H1 (cell line): ENCODE measurements around the gene ADCY9. TPM values are rescaled to one million over a fixed set of nuclear protein-coding genes. Genes with fewer than 3 reads are reported as not detected.
A peak's percentile ranks its signal among the peaks of the same experiment; 100 is the strongest.

Source experiments
- CTCF ChIA-PET: fragments of 300-600 bp; sonication (Branson Sonifier 250); formaldehyde crosslinking; loops from one replicate; lab custom pipeline; 2021; ENCODE audit not compliant: partially characterized antibody; lab: Charles Lee
- POLR2A ChIA-PET: fragments of 300-600 bp; sonication (Branson Sonifier 250); formaldehyde crosslinking; loops from one replicate; lab custom pipeline; 2021; ENCODE audit warnings: inconsistent platforms; ENCODE audit not compliant: partially characterized antibody; lab: Charles Lee
- DNase-seq, 2 experiments: peaks; one replicate each; pipeline versions ENCODE4 v3.0.0 to v3.0.0-alpha.2; 2010 to 2022; ENCODE audit warnings: low spot score in 2 of 2, low read depth in 1 of 2, mixed read lengths in 1 of 2
- FAIRE-seq: peaks from 2 replicates; lab custom pipeline; 2011; peaks lifted over from hg19 to GRCh38; lab: Jason Lieb, UNC
- H2AFZ ChIP-seq: 2 replicates; pipeline ENCODE4 v1.8.1; 2012; ENCODE audit warnings: low read length, inconsistent platforms
- H2AK5ac ChIP-seq: 2 replicates; pipeline ENCODE4 v1.6.1; 2013; ENCODE audit warnings: low read depth, low read length
- H2BK120ac ChIP-seq: replicated peaks from 2 replicates; pipeline ENCODE3; 2013; ENCODE audit warnings: low read depth, low read length, inconsistent platforms
- H2BK12ac ChIP-seq: 2 replicates; pipeline ENCODE4 v1.6.1; 2013; ENCODE audit warnings: low read depth, low read length
- H2BK15ac ChIP-seq: 2 replicates; pipeline ENCODE4 v1.6.1; 2013; ENCODE audit warnings: low read length
- H2BK20ac ChIP-seq: 2 replicates; pipeline ENCODE4 v1.6.1; 2013; ENCODE audit warnings: low read length
- H2BK5ac ChIP-seq: 2 replicates; pipeline ENCODE4 v1.6.1; 2013; ENCODE audit warnings: low read depth, low read length
- H3K14ac ChIP-seq: 2 replicates; pipeline ENCODE4 v1.6.1; 2013; ENCODE audit warnings: inconsistent platforms; ENCODE audit not compliant: insufficient read length
- H3K18ac ChIP-seq: 2 replicates; pipeline ENCODE4 v1.6.1; 2013; ENCODE audit warnings: low read length; ENCODE audit errors: extremely low read depth
- H3K23ac ChIP-seq: 2 replicates; pipeline ENCODE4 v1.6.1; 2013; ENCODE audit warnings: inconsistent platforms; ENCODE audit not compliant: insufficient read length
- H3K23me2 ChIP-seq: 2 replicates; pipeline ENCODE4 v1.6.1; 2013; ENCODE audit warnings: low read depth, low read length
- H3K27ac ChIP-seq: 2 replicates; pipeline ENCODE4 v1.6.1; 2011; ENCODE audit warnings: low read depth, low read length, inconsistent platforms
- H3K27me3 ChIP-seq, 4 experiments: replicated peaks in 1 of 4; 1 replicate in 1 of 4; 2 replicates in 3 of 4; pipeline versions ENCODE4 v1.6.1 to v1.8.1; 2011 to 2013; ENCODE audit warnings: low read length in 3 of 4, mild to moderate bottlenecking in 3 of 4, inconsistent platforms in 2 of 4, mixed read lengths in 2 of 4, moderate library complexity in 1 of 4; ENCODE audit not compliant: control insufficient read depth in 3 of 4, insufficient read depth in 3 of 4; ENCODE audit errors: extremely low read depth in 1 of 4
- H3K36me3 ChIP-seq, 4 experiments: 2 replicates each; pipeline versions ENCODE4 v1.6.1 to v1.8.1; 2011 to 2013; ENCODE audit warnings: mild to moderate bottlenecking in 4 of 4, low read length in 3 of 4, moderate library complexity in 2 of 4, control low read depth in 1 of 4, inconsistent platforms in 1 of 4; ENCODE audit not compliant: insufficient read depth in 4 of 4, control insufficient read depth in 2 of 4
- H3K4ac ChIP-seq: replicated peaks from 2 replicates; pipeline ENCODE3; 2013; ENCODE audit warnings: low read length, low read depth, mixed read lengths, inconsistent platforms; ENCODE audit not compliant: insufficient read length
- H3K4me1 ChIP-seq, 4 experiments: replicated peaks in 1 of 4; 1 replicate in 1 of 4; 2 replicates in 3 of 4; pipeline versions ENCODE4 v1.6.1 to v1.8.1; 2011 to 2013; ENCODE audit warnings: low read length in 3 of 4, inconsistent platforms in 2 of 4, mixed read lengths in 1 of 4; ENCODE audit not compliant: insufficient read depth in 4 of 4, control insufficient read depth in 3 of 4
- H3K4me2 ChIP-seq, 2 experiments: 2 replicates each; pipeline versions ENCODE4 v1.6.1 to v1.8.1; 2011 to 2013; ENCODE audit warnings: low read depth in 2 of 2, low read length in 2 of 2, control low read depth in 1 of 2, inconsistent platforms in 1 of 2, mild to moderate bottlenecking in 1 of 2; ENCODE audit not compliant: insufficient read depth in 1 of 2
- H3K4me3 ChIP-seq, 4 experiments: fragments of 200-600, 300-600 bp in 1 of 4; sonication (generic), shearing (Covaris generic), sonication (Bioruptor Twin) in 1 of 4; 2 replicates each; pipeline versions ENCODE4 v1.5.1 to v1.8.1; 2011 to 2016; ENCODE audit warnings: low read length in 4 of 4, low read depth in 3 of 4, control low read depth in 2 of 4, inconsistent platforms in 2 of 4, mild to moderate bottlenecking in 2 of 4, mixed read lengths in 1 of 4, moderate library complexity in 1 of 4; ENCODE audit not compliant: insufficient read depth in 2 of 4; ENCODE audit errors: extremely low read depth in 1 of 4
- H3K56ac ChIP-seq: replicated peaks from 2 replicates; pipeline ENCODE3; 2013; ENCODE audit warnings: low read depth, mild to moderate bottlenecking, mixed read lengths, low read length, inconsistent platforms; ENCODE audit not compliant: insufficient read length
- H3K79me1 ChIP-seq: 2 replicates; pipeline ENCODE4 v1.6.1; 2013; ENCODE audit warnings: low read depth, low read length, control low read depth
- H3K79me2 ChIP-seq, 2 experiments: 2 replicates each; pipeline versions ENCODE4 v1.6.1 to v1.8.1; 2012 to 2013; ENCODE audit warnings: low read length in 2 of 2, mild to moderate bottlenecking in 2 of 2, inconsistent platforms in 1 of 2; ENCODE audit not compliant: insufficient read depth in 2 of 2, control insufficient read depth in 1 of 2
- H3K9ac ChIP-seq, 4 experiments: replicated peaks in 1 of 4; 1 replicate in 1 of 4; 2 replicates in 3 of 4; pipeline versions ENCODE4 v1.6.1 to v1.8.1; 2011 to 2013; ENCODE audit warnings: low read depth in 3 of 4, low read length in 3 of 4, control low read depth in 2 of 4, mild to moderate bottlenecking in 2 of 4, moderate library complexity in 2 of 4, inconsistent platforms in 1 of 4; ENCODE audit errors: extremely low read depth in 1 of 4
- H3K9me3 ChIP-seq, 2 experiments: 2 replicates each; pipeline versions ENCODE4 v1.6.1 to v1.8.1; 2012 to 2013; ENCODE audit warnings: mild to moderate bottlenecking in 2 of 2, moderate library complexity in 2 of 2, control low read depth in 1 of 2, inconsistent platforms in 1 of 2, low read depth in 1 of 2, low read length in 1 of 2, mixed read lengths in 1 of 2; ENCODE audit not compliant: insufficient read depth in 2 of 2
- H4K20me1 ChIP-seq, 2 experiments: replicated peaks in 1 of 2; 2 replicates each; pipeline versions ENCODE3 to v1.8.1; 2011 to 2013; ENCODE audit warnings: inconsistent platforms in 2 of 2, low read length in 2 of 2, mild to moderate bottlenecking in 1 of 2; ENCODE audit not compliant: insufficient read depth in 2 of 2, control insufficient read depth in 1 of 2
- H4K5ac ChIP-seq: 2 replicates; pipeline ENCODE4 v1.6.1; 2013; ENCODE audit warnings: low read length, low read depth, mixed read lengths, inconsistent platforms; ENCODE audit not compliant: insufficient read length
- H4K8ac ChIP-seq: 2 replicates; pipeline ENCODE4 v1.8.0; 2013; ENCODE audit warnings: mild to moderate bottlenecking, moderate library complexity, low read length, inconsistent platforms; ENCODE audit not compliant: insufficient read depth; ENCODE audit errors: extremely low read depth
- H4K91ac ChIP-seq: replicated peaks from 2 replicates; pipeline ENCODE3; 2013; ENCODE audit warnings: low read length, mixed read lengths, inconsistent platforms; ENCODE audit not compliant: insufficient read length
- ATF3 ChIP-seq: IDR thresholded peaks from 2 replicates; pipeline ENCODE4 v1.6.1; 2011; ENCODE audit warnings: low read depth, mild to moderate bottlenecking, low read length; ENCODE audit not compliant: insufficient read depth
- HDAC2 ChIP-seq, 2 experiments: fragments of 300-600 bp in 1 of 2; sonication (generic) in 1 of 2; IDR thresholded peaks; 2 replicates each; pipeline ENCODE4 v1.6.1; 2011 to 2012; ENCODE audit warnings: low read depth in 2 of 2, low read length in 2 of 2, mild to moderate bottlenecking in 2 of 2, moderate library complexity in 2 of 2, borderline replicate concordance in 1 of 2, inconsistent platforms in 1 of 2
- MAFK ChIP-seq: IDR thresholded peaks from 2 replicates; pipeline ENCODE4 v1.6.1; 2012; ENCODE audit warnings: low read depth, mild to moderate bottlenecking, improper control_type of control experiment, low read length
- POLR2AphosphoS5 ChIP-seq: IDR thresholded peaks from 2 replicates; pipeline ENCODE4 v1.6.1; 2011; ENCODE audit warnings: low read depth, low read length
- SAP30 ChIP-seq: fragments of 300-600 bp; sonication (generic); IDR thresholded peaks from 2 replicates; pipeline ENCODE4 v1.7.1; 2012; ENCODE audit warnings: low read length, moderate library complexity, mild to moderate bottlenecking, inconsistent platforms; ENCODE audit not compliant: insufficient read depth, insufficient replicate concordance
- SP2 ChIP-seq: IDR thresholded peaks from 2 replicates; pipeline ENCODE4 v1.6.1; 2012; ENCODE audit warnings: mild to moderate bottlenecking, low read length, inconsistent platforms
- USF2 ChIP-seq: IDR thresholded peaks from 2 replicates; pipeline ENCODE4 v1.6.1; 2011; ENCODE audit warnings: low read length, improper control_type of control experiment
- WGBS, 2 experiments: shearing (Covaris generic) in 1 of 2; methylation state at CpG; one replicate each; pipeline versions ENCODE4 v1.1.6 to v1.1.7; 2013 to 2015; ENCODE audit warnings: low lambda C conversion rate in 2 of 2, mixed read lengths in 2 of 2, inconsistent platforms in 1 of 2, low coverage in 1 of 2, missing lambda C conversion rate in 1 of 2; ENCODE audit not compliant: insufficient replicate concordance in 2 of 2, insufficient coverage in 1 of 2, insufficient read length in 1 of 2; ENCODE audit errors: extremely low coverage in 1 of 2, missing lambda C conversion rate in 1 of 2; 5-methylcytosine and 5-hydroxymethylcytosine counted together
- polyA plus RNA-seq, 7 experiments: library from polyadenylated mRNA; depleted of rRNA in 3 of 7; stranded (reverse) in 5 of 7; unstranded in 2 of 7; fragments of >200 nt in 5 of 7; fragments of 200-250 nt in 2 of 7; gene quantifications; 1 replicate in 5 of 7; 2 replicates in 1 of 7; 4 replicates in 1 of 7; pipeline versions ENCODE4 v1.2.1 to v1.2.3, GENCODE V29; 2011 to 2013; ENCODE audit warnings: missing spikeins in 2 of 7, mixed read lengths in 2 of 7
- total RNA-seq: library from RNA; stranded (reverse); fragmentation: NEBNext Ultra II Directional; extraction: Animal tissue kit (Norgen Biotek cat#: 25700); gene quantifications from 2 replicates; pipeline ENCODE4 v1.2.1, GENCODE V29; 2021

The ADCY9 gene
- total and polyA plus RNA-seq, 2 of the 8 experiments (the other 6 are each of a cell fraction or from before 2014, with no cell fraction given), result 5.4 to 13.1 TPM

- H3K27me3 ChIP-seq, result peaks cover 0 to 26% (median 14%) of the 10 kb centered on the region in 4 experiments; a peak in 5 of 7 replicates
- H3K9ac ChIP-seq, result no peak overlapping the region
- CTCF ChIA-PET, result interaction anchor here (1.1 kb wide), 1 partner anchor 106 kb away, joined by 5 read pairs; no protein-coding TSS in a partner anchor
Observed at GRCh38 chr16:4117250-4117578, 972 bp upstream of the ADCY9 start.

More at GRCh38 chr16:4117250-4117578, 972 bp upstream of the ADCY9 start:
- peaks cover 0 to 13% (median 7%) of the 10 kb centered on the region in 4 experiments; a peak in 6 of 7 replicates for H3K4me1 ChIP-seq
- 78% methylated on average over 12 of the region's 12 CpGs; no CpG with 5 or more reads in 1 of the 2 experiments for WGBS, 2 experiments
- no peaks in the 10 kb centered on the region for H3K79me2 ChIP-seq
- no peak overlapping the region for H3K27ac ChIP-seq
- H4K5ac ChIP-seq, result no peak overlapping the region
- no peak overlapping the region for H3K4ac ChIP-seq
- H2BK120ac ChIP-seq, result no peak overlapping the region
- H4K8ac ChIP-seq, result no peak overlapping the region
- no peaks in the 10 kb centered on the region; the same call in 1 of the 2 replicates for H3K79me1 ChIP-seq
- peaks cover 13% of the 10 kb centered on the region; the same call in 1 of the 2 replicates for H3K23me2 ChIP-seq
- H3K18ac ChIP-seq, result no peak overlapping the region; the same call in 1 of the 2 replicates
- DNase-seq (no peak), FAIRE-seq (no peak)
- no peak overlapping the region for H2AFZ ChIP-seq
- H3K4me3 ChIP-seq, result peak overlapping the region in 1 of 4 experiments; percentile 63; a peak in 4 of 8 replicates
- no peak overlapping the region for H2AK5ac ChIP-seq
- H4K20me1 ChIP-seq, result no peaks in the 10 kb centered on the region
- H2BK5ac ChIP-seq, result no peak overlapping the region
- H2BK12ac ChIP-seq, result no peak overlapping the region
- peak overlapping the region; percentile 32 for H4K91ac ChIP-seq
- H3K14ac ChIP-seq, result no peak overlapping the region
- POLR2A ChIA-PET, result no interaction called here
- H3K4me2 ChIP-seq, result peak overlapping the region; percentile 85 to 88
- no peak overlapping the region for H2BK15ac ChIP-seq
- H2BK20ac ChIP-seq, result no peak overlapping the region
- no peak overlapping the region for H3K56ac ChIP-seq
- no peaks in the 10 kb centered on the region for H3K9me3 ChIP-seq
- H3K36me3 ChIP-seq, result no peaks in the 10 kb centered on the region
- TF ChIP-seq ATF3 (no peak), USF2 (no peak), SP2 (no peak), SAP30 (no peak), HDAC2 (IDR thresholded peaks at IDR 0.05; ENCODE audit: borderline replicate concordance in 1 of 2, low read depth in 2 of 2, low read length in 2 of 2) (no peak), MAFK (no peak), POLR2AphosphoS5 (no peak)
- H3K23ac ChIP-seq, result no peak overlapping the region
